ENCODE measurements around the gene CA9. TPM values are rescaled to one million over a fixed set of nuclear protein-coding genes. Genes with fewer than 3 reads are reported as not detected.
"Not testable (repeated sequence)": the region's sequence is repeated elsewhere in the genome, so short reads cannot be mapped to it uniquely, and the experiment has no call there.

CA9 gene
- under 1 TPM; 0.38 to 0.52 TPM for total RNA-seq

- peaks cover 11% of the 10 kb centered on the region for H3K4me1 Mint-ChIP-seq (ENCODE audit: low read depth)
- intact Hi-C loops (cut with micrococcal nuclease) = no loop called here
- H3K9me3 Mint-ChIP-seq = no peaks in the 10 kb centered on the region
- no peak within 1 kb of the TSS for H3K27ac Mint-ChIP-seq
- H3K4me3 Mint-ChIP-seq = peak within 1 kb of the TSS; percentile 20
- no peak for DNase-seq
- H3K27me3 Mint-ChIP-seq (ENCODE audit: low read depth) = peaks cover 7% of the 10 kb centered on the region
- H3K36me3 Mint-ChIP-seq (ENCODE audit: low read depth) = no peaks in the 10 kb centered on the region
- CTCF ChIA-PET = interaction anchor here (1.0 to 10.2 kb wide), 3 partner anchors 9 to 21 kb away, joined by 3 to 86 read pairs (median 6); partner anchors contain the start of gene ARHGEF39
These were observed at the start of gene CA9 for GRCh38 chr9:35673132-35674024. Gene CA9, plus strand, starts transcription at chr9:35673928. Its CDS starts 32 bp downstream, at chr9:35673960.

GRCh38 chr9:35627575-35627974, 46.2 kb upstream of the CA9 start:
- no peaks in the 10 kb centered on the region for H3K27me3 Mint-ChIP-seq (ENCODE audit: low read depth)
- H3K27ac Mint-ChIP-seq = no peak overlapping the region
- no peak overlapping the region for H3K4me3 Mint-ChIP-seq
- CTCF ChIA-PET = interaction anchor here (3.9 kb wide), 1 partner anchor 16 kb away, joined by 17 read pairs; no protein-coding TSS in a partner anchor
- intact Hi-C loops (cut with micrococcal nuclease) = no loop called here
- H3K9me3 Mint-ChIP-seq = no peaks in the 10 kb centered on the region
- H3K36me3 Mint-ChIP-seq (ENCODE audit: low read depth) = no peaks in the 10 kb centered on the region
- no peak for DNase-seq
- H3K4me1 Mint-ChIP-seq (ENCODE audit: low read depth) = no peaks in the 10 kb centered on the region

GRCh38 chr9:35628389-35628991, 45.2 kb upstream of the CA9 start:
- CTCF ChIA-PET = interaction anchor here (0.8 to 3.9 kb wide), 5 partner anchors 9 to 68 kb away, joined by 4 to 17 read pairs (median 7); no protein-coding TSS in a partner anchor
- Mint-ChIP-seq H3K27ac (no peak overlapping the region), H3K4me3 (no peak overlapping the region), H3K36me3 (ENCODE audit: low read depth) (no peaks in the 10 kb centered on the region), H3K4me1 (ENCODE audit: low read depth) (no peaks in the 10 kb centered on the region), H3K9me3 (no peaks in the 10 kb centered on the region), H3K27me3 (ENCODE audit: low read depth) (no peaks in the 10 kb centered on the region)
- DNase-seq = no peak
- intact Hi-C loops (cut with micrococcal nuclease) = no loop called here

GRCh38 chr9:35629597-35629996, 44.1 kb upstream of the CA9 start:
- intact Hi-C loops (cut with micrococcal nuclease) = no loop called here
- H3K36me3 Mint-ChIP-seq (ENCODE audit: low read depth) = no peaks in the 10 kb centered on the region
- H3K27me3 Mint-ChIP-seq (ENCODE audit: low read depth) = no peaks in the 10 kb centered on the region
- no peak for DNase-seq
- H3K27ac Mint-ChIP-seq = no peak overlapping the region
- CTCF ChIA-PET = interaction anchor here (0.7 to 3.9 kb wide), 6 partner anchors 14 to 512 kb away, joined by 3 to 17 read pairs (median 6); no protein-coding TSS in a partner anchor
- no peak overlapping the region for H3K4me3 Mint-ChIP-seq
- H3K4me1 Mint-ChIP-seq (ENCODE audit: low read depth) = no peaks in the 10 kb centered on the region
- no peaks in the 10 kb centered on the region for H3K9me3 Mint-ChIP-seq

GRCh38 chr9:35635730-35636129, 38.0 kb upstream of the CA9 start:
- no peak overlapping the region for H3K4me3 Mint-ChIP-seq

GRCh38 chr9:35636135-35636876, 37.4 kb upstream of the CA9 start:
- Mint-ChIP-seq H3K36me3 (ENCODE audit: low read depth) (peaks cover 6% of the 10 kb centered on the region), H3K27ac (no peak overlapping the region), H3K27me3 (ENCODE audit: low read depth) (no peaks in the 10 kb centered on the region), H3K4me1 (ENCODE audit: low read depth) (peaks cover 46% of the 10 kb centered on the region), H3K9me3 (peaks cover 3% of the 10 kb centered on the region), H3K4me3 (no peak overlapping the region)
- intact Hi-C loops (cut with micrococcal nuclease) = no loop called here
- no peak for DNase-seq
- CTCF ChIA-PET = interaction anchor here (0.6 to 1.8 kb wide), 4 partner anchors 11 to 25 kb away, joined by 3 to 9 read pairs (median 6); no protein-coding TSS in a partner anchor

More at GRCh38 chr9:35635730-35636129, 38.0 kb upstream of the CA9 start:
- Mint-ChIP-seq H3K27me3 (ENCODE audit: low read depth) (no peaks in the 10 kb centered on the region), H3K9me3 (peaks cover 3% of the 10 kb centered on the region), H3K27ac (no peak overlapping the region), H3K36me3 (ENCODE audit: low read depth) (peaks cover 3% of the 10 kb centered on the region), H3K4me1 (ENCODE audit: low read depth) (peaks cover 46% of the 10 kb centered on the region)
- intact Hi-C loops (cut with micrococcal nuclease) = no loop called here
- no peak for DNase-seq
- CTCF ChIA-PET = interaction anchor here (1.1 to 1.8 kb wide), 3 partner anchors 12 to 25 kb away, joined by 4 to 9 read pairs (median 8); no protein-coding TSS in a partner anchor

GRCh38 chr9:35636877-35637246, 36.9 kb upstream of the CA9 start:
- DNase-seq; H3K27me3 Mint-ChIP-seq (ENCODE audit: low read depth); H3K27ac Mint-ChIP-seq; H3K9me3 Mint-ChIP-seq; intact Hi-C loops (cut with micrococcal nuclease); H3K36me3 Mint-ChIP-seq (ENCODE audit: low read depth); H3K4me3 Mint-ChIP-seq: not testable (repeated sequence)
- peaks cover 50% of the 10 kb centered on the region for H3K4me1 Mint-ChIP-seq (ENCODE audit: low read depth)
- CTCF ChIA-PET = interaction anchor here (0.6 to 1.8 kb wide), 2 partner anchors 10 to 14 kb away, joined by 3 to 9 read pairs; no protein-coding TSS in a partner anchor

- H3K27ac Mint-ChIP-seq = peak overlapping the region; percentile 90
- H3K9me3 Mint-ChIP-seq; H3K36me3 Mint-ChIP-seq (ENCODE audit: low read depth); CTCF ChIA-PET; intact Hi-C loops (cut with micrococcal nuclease); H3K27me3 Mint-ChIP-seq (ENCODE audit: low read depth); H3K4me3 Mint-ChIP-seq; DNase-seq: not testable (repeated sequence)
- H3K4me1 Mint-ChIP-seq (ENCODE audit: low read depth) = peaks cover 50% of the 10 kb centered on the region
These were observed 36.2 kb upstream of the CA9 start for GRCh38 chr9:35637427-35637955.

GRCh38 chr9:35638751-35639150, 35.0 kb upstream of the CA9 start:
- intact Hi-C loops (cut with micrococcal nuclease) = loop anchor here (1.0 to 2.0 kb wide), 3 partner anchors 8 to 34 kb away; partner anchors contain the start of genes CD72 and TESK1
- H3K9me3 Mint-ChIP-seq; CTCF ChIA-PET; H3K27me3 Mint-ChIP-seq (ENCODE audit: low read depth); H3K36me3 Mint-ChIP-seq (ENCODE audit: low read depth): not testable (repeated sequence)
- Mint-ChIP-seq H3K27ac (peak overlapping the region; percentile 90), H3K4me1 (ENCODE audit: low read depth) (peaks cover 50% of the 10 kb centered on the region), H3K4me3 (peak overlapping the region; percentile 40)
- DNase-seq = peak; percentile 57

GRCh38 chr9:35639225-35639624, 34.5 kb upstream of the CA9 start:
- CTCF ChIA-PET = interaction anchor here (1.1 to 1.3 kb wide), 2 partner anchors 11 to 92 kb away, joined by 4 to 6 read pairs; no protein-coding TSS in a partner anchor
- Mint-ChIP-seq H3K4me3 (peak overlapping the region; percentile 31), H3K4me1 (ENCODE audit: low read depth) (peaks cover 50% of the 10 kb centered on the region), H3K27ac (peak overlapping the region; percentile 90)
- DNase-seq; H3K36me3 Mint-ChIP-seq (ENCODE audit: low read depth); H3K9me3 Mint-ChIP-seq; H3K27me3 Mint-ChIP-seq (ENCODE audit: low read depth): not testable (repeated sequence)
- intact Hi-C loops (cut with micrococcal nuclease) = loop anchor here (2.0 kb wide), 2 partner anchors 20 to 34 kb away; partner anchors contain the start of genes CD72 and TESK1

GRCh38 chr9:35639631-35640030, 34.1 kb upstream of the CA9 start:
- DNase-seq = no peak
- peak overlapping the region; percentile 90 for H3K27ac Mint-ChIP-seq
- H3K4me3 Mint-ChIP-seq = peak overlapping the region; percentile 31
- CTCF ChIA-PET = interaction anchor here (1.0 to 1.3 kb wide), 3 partner anchors 10 to 91 kb away, joined by 3 to 6 read pairs (median 4); no protein-coding TSS in a partner anchor
- intact Hi-C loops (cut with micrococcal nuclease) = loop anchor here (2.0 kb wide), 2 partner anchors 21 to 35 kb away; partner anchors contain the start of genes CD72 and TESK1
- H3K4me1 Mint-ChIP-seq (ENCODE audit: low read depth) = peaks cover 54% of the 10 kb centered on the region
- H3K27me3 Mint-ChIP-seq (ENCODE audit: low read depth) = no peaks in the 10 kb centered on the region
- H3K9me3 Mint-ChIP-seq = peaks cover 3% of the 10 kb centered on the region
- peaks cover 6% of the 10 kb centered on the region for H3K36me3 Mint-ChIP-seq (ENCODE audit: low read depth)

Data from activated naive CD4-positive, alpha-beta T cell treated with anti-CD3 and anti-CD28 coated beads for 36 hours (primary cell).